Transverse colon (tissue), 4 donors: Measurements from ENCODE around the gene ARHGEF4. TPM values are rescaled to one million over a fixed set of nuclear protein-coding genes. Genes with fewer than 3 reads are reported as not detected.
A peak's percentile ranks its signal among the peaks of the same experiment; 100 is the strongest.

Source experiments
- DNase-seq: peaks from one replicate; pipeline ENCODE4 v3.0.0-alpha.2; 2019
- H3K27ac ChIP-seq, 4 donors: fragments of 200-600 bp; sonication (generic); 2 replicates each; pipeline ENCODE4 v1.5.1; 2016 to 2018; ENCODE audit warnings: inconsistent platforms in 4 of 4
- H3K27me3 ChIP-seq: fragments of 200-600 bp; sonication (generic); 2 replicates; pipeline ENCODE4 v1.5.1; 2017; ENCODE audit warnings: inconsistent platforms
- H3K36me3 ChIP-seq, 4 donors: fragments of 200-600 bp; sonication (generic); 2 replicates each; pipeline ENCODE4 v1.5.1; 2017 to 2019; ENCODE audit warnings: inconsistent platforms in 4 of 4
- H3K4me1 ChIP-seq, 4 donors: fragments of 200-600 bp; sonication (generic); 2 replicates each; pipeline ENCODE4 v1.5.1; 2017 to 2020; ENCODE audit warnings: inconsistent platforms in 4 of 4
- H3K4me3 ChIP-seq, 4 donors: fragments of 200-600 bp; sonication (generic); 1 replicate in 1 of 4; 2 replicates in 3 of 4; pipeline versions ENCODE4 v1.5.1 to v1.6.1; 2017 to 2019; ENCODE audit warnings: inconsistent platforms in 4 of 4
- H3K9me3 ChIP-seq, 2 donors: fragments of 200-600 bp; sonication (generic); 2 replicates each; pipeline ENCODE4 v1.5.1; 2017 to 2019; ENCODE audit warnings: inconsistent platforms in 2 of 2
- EP300 ChIP-seq: sonication (generic); formaldehyde crosslinking; IDR thresholded peaks from one replicate; pipeline ENCODE4 v1.6.1; 2017; ENCODE audit warnings: antibody characterized with exemption, low read depth
- POLR2A ChIP-seq: fragments of 450-650 bp; IDR thresholded peaks from one replicate; pipeline ENCODE4 v1.6.1; 2016; ENCODE audit warnings: antibody characterized with exemption, mild to moderate bottlenecking, moderate library complexity
- POLR2AphosphoS5 ChIP-seq, 3 donors: sonication (generic); formaldehyde crosslinking; IDR thresholded peaks; one replicate each; pipeline ENCODE4 v1.6.1; 2016; ENCODE audit warnings: antibody characterized with exemption in 3 of 3
- WGBS, 2 donors: methylation state at CpG; one replicate each; pipeline ENCODE4 v1.1.5; 2018; ENCODE audit warnings: low coverage in 1 of 2; 5-methylcytosine and 5-hydroxymethylcytosine counted together
- in situ Hi-C, 4 donors: fragments of 200-750 bp; cut with MboI; loops; one replicate each; pipeline versions ENCODE4 v1.15.0 to v1.15.1; 2017; ENCODE audit warnings: low sequenced_read_pairs in 3 of 4, low pct_ligation_motif_present in 1 of 4, low pct_unique_long_range_greater_than_20kb in 1 of 4
- intact Hi-C: fragments of 100-400 bp; cut with DNase I; formaldehyde crosslinking; loops from one replicate; pipeline ENCODE4 v1.15.1; 2023; ENCODE audit warnings: low total_unique reads
- total RNA-seq, 4 donors: library from RNA; depleted of rRNA; stranded (reverse); fragments of >200 nt; gene quantifications; one replicate each; pipeline ENCODE4 v1.1.0, GENCODE V29; 2016
- TF ChIP-seq, protein P1 (sequence below), 5 experiments: fragments of 200-600 bp in 3 of 5; fragments of 450-650 bp in 2 of 5; sonication (generic) in 3 of 5; IDR thresholded peaks; 1 replicate in 2 of 5; 2 replicates in 3 of 5; pipeline ENCODE4 v1.5.1; 2016 to 2017; ENCODE audit warnings: antibody characterized with exemption in 5 of 5, inconsistent platforms in 3 of 5, mild to moderate bottlenecking in 2 of 5, moderate library complexity in 1 of 5

The ARHGEF4 gene
- total RNA-seq, 4 donors from 2014 or later = 1.2 to 16.8 (median 1.7) TPM

DNA sequence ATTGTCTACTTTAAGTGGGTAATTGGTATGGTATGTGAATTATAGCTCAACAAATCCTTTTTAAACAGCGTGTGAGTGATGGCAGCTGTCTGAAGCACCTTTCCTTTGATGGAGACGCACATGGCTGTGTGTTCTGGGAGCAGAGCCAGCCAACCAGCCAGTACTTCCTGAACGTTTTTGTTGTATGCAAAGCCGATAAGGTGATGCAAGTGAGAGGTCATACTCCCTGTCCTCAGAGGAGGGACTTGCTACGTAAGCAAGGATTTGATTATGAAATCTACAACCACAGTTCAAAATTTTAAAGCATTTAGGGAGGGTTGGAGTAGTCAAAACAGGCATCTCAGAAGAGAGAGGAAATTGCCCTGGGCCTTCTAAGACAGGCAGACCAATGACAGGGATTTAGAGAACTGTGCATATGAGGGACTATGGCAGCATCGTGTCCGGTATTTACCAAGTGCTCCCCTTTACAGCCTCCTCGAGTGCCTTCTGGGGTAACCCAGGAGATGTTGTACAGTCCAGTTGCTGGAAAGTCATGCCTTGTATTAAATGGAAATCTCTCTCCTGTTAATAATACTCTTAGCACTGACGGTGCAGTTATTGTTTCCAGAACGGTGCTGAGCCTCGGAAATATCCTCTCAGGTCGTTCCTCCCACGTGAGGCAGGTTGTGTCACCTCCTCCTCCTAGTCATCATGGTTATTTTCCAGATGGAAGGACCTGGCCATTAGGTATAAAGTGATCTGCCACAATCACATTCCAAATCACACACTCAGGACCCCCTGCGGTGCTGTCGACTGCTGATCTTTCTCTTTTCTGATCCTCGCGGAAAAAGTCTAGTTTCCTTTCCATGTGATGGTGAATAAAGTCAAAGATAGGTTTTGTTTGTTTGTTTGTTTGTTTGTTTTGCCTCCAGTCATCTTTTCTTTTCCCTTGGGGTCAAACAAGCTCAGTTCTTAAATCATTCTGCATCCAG lies 28.4 kb downstream of the ARHGEF4 start:
- Histone ChIP-seq H3K27me3 (no peaks in the 10 kb centered on the region), H3K4me1 (peaks cover 0 to 7% (median 6%) of the 10 kb centered on the region in 4 donors), H3K9me3 (no peaks in the 10 kb centered on the region), H3K4me3 (no peak overlapping the region), H3K27ac (no peak overlapping the region), H3K36me3 (no peaks in the 10 kb centered on the region)
- 18 to 60% methylated on average over 8 to 17 of the region's 17 CpGs for WGBS, 2 donors
- intact Hi-C loops = no loop called here
- TF ChIP-seq EP300 (no peak), POLR2A (no peak), POLR2AphosphoS5 (IDR thresholded peaks at IDR 0.05) (no peak)
- TF ChIP-seq, protein P1, sequence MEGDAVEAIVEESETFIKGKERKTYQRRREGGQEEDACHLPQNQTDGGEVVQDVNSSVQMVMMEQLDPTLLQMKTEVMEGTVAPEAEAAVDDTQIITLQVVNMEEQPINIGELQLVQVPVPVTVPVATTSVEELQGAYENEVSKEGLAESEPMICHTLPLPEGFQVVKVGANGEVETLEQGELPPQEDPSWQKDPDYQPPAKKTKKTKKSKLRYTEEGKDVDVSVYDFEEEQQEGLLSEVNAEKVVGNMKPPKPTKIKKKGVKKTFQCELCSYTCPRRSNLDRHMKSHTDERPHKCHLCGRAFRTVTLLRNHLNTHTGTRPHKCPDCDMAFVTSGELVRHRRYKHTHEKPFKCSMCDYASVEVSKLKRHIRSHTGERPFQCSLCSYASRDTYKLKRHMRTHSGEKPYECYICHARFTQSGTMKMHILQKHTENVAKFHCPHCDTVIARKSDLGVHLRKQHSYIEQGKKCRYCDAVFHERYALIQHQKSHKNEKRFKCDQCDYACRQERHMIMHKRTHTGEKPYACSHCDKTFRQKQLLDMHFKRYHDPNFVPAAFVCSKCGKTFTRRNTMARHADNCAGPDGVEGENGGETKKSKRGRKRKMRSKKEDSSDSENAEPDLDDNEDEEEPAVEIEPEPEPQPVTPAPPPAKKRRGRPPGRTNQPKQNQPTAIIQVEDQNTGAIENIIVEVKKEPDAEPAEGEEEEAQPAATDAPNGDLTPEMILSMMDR (IDR thresholded peaks at IDR 0.05) = no peak
- in situ Hi-C loops = no loop called here
- peak; percentile 45 for DNase-seq

DNA sequence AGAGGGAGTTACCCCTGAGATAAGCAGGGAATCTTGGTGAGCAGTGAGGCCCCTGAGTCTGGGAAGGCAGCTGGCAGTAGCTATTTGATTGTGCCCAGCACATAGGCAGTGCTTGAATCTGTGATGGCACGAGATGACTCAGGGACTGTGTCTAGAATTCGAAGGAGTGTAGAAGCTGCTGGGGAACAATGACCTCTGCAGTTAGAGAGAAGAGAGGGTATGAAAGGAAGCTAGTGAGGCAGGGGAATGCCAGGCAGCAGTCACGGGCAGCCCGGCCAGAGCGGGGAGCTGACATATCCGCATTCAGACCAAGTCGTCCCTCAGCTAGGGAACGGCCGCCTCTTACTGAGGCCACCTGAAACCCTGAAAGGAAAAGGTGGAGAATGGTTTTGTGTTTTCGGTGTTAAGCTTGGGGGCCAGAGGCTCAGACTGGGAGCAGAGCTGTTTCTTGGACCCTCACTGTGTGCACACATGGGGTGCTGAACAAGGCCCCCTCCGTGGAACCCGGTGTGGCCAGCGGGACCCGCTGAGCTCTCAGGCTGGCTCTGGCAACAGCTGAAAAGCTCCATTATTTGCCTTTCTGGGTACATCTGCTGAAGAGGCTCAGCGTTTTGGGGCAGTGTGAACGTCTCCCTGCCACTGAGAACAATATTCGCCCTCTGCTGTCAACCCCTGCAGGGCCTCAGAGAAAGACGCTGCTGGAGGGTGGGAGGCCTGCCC lies 32.9 kb downstream of the ARHGEF4 start:
- peaks cover 0 to 7% (median 6%) of the 10 kb centered on the region in 4 donors for H3K4me1 ChIP-seq
- no peak for DNase-seq
- 83% methylated on average over 18 of the region's 18 CpGs; no CpG with 5 or more reads in 1 of the 2 donors for WGBS, 2 donors
- H3K4me3 ChIP-seq = no peak overlapping the region
- no peaks in the 10 kb centered on the region for H3K36me3 ChIP-seq
- H3K9me3 ChIP-seq = no peaks in the 10 kb centered on the region
- H3K27ac ChIP-seq = no peak overlapping the region
- no peaks in the 10 kb centered on the region for H3K27me3 ChIP-seq
- in situ Hi-C loops (loop anchor here (10.0 kb wide), 2 partner anchors 65 to 75 kb away; no protein-coding TSS in a partner anchor), intact Hi-C loops (no loop called here)
- TF ChIP-seq POLR2AphosphoS5 (IDR thresholded peaks at IDR 0.05) (no peak), POLR2A (no peak), EP300 (no peak)
- TF ChIP-seq, protein P1 (IDR thresholded peaks at IDR 0.05) = no peak

DNA sequence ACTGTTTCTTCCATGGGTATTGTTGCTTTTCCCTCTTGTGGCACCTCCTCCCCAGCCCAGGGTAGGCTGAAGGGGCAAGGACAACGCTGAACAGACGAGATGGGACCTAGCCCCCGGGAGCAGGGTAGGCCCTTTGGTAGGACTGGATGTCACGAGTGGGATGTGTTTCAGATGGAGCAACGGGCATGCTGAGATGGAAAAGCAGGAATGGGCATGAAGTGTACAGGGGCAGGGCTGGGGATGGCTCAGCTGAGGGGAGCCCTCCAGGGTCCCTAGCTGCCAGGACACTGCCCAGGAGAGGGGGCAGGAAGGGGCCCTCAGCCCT lies 33.4 kb downstream of the ARHGEF4 start:
- no peaks in the 10 kb centered on the region for H3K9me3 ChIP-seq
- H3K4me3 ChIP-seq = no peak overlapping the region
- H3K27me3 ChIP-seq = no peaks in the 10 kb centered on the region
- TF ChIP-seq, protein P1 (IDR thresholded peaks at IDR 0.05) = no peak
- TF ChIP-seq POLR2A (no peak), EP300 (no peak), POLR2AphosphoS5 (IDR thresholded peaks at IDR 0.05) (no peak)
- in situ Hi-C loops (loop anchor here (10.0 kb wide), 2 partner anchors 65 to 75 kb away; no protein-coding TSS in a partner anchor), intact Hi-C loops (no loop called here)
- H3K36me3 ChIP-seq = no peaks in the 10 kb centered on the region
- no peak overlapping the region for H3K27ac ChIP-seq
- WGBS, 2 donors = 71% methylated on average over 5 of the region's 5 CpGs; no CpG with 5 or more reads in 1 of the 2 donors
- no peak for DNase-seq
- peaks cover 0 to 7% (median 6%) of the 10 kb centered on the region in 4 donors for H3K4me1 ChIP-seq

DNA sequence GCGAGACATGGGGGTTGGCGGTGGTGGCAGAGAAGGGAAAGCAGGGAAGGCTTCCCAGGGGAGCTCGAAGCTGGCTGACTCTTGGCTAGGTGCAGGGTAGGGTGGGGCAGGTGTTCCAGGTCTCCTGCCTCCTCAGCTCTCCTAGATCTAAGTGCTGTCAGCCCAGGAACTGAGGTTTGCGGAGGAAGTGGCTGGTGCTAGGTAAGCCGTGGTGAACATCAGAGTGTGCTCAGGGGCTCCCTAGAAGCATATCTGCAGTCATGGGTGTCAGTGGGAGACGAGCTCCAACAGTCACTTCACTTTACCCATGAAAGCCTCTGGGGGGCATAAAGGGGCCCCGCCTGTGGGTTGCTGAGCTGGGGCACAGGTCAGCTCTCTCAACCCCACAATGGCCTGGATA lies 34.1 kb downstream of the ARHGEF4 start:
- no peak for TF ChIP-seq POLR2AphosphoS5 (IDR thresholded peaks at IDR 0.05)
- TF ChIP-seq, protein P1 (IDR thresholded peaks at IDR 0.05) = no peak
- TF ChIP-seq EP300 = no peak
- no peak for TF ChIP-seq POLR2A
- peaks cover 0 to 7% (median 6%) of the 10 kb centered on the region in 4 donors for H3K4me1 ChIP-seq
- WGBS, 2 donors = 77 to 80% methylated on average over 3 to 7 of the region's 7 CpGs
- H3K27me3 ChIP-seq = no peaks in the 10 kb centered on the region
- in situ Hi-C loops = loop anchor here (10.0 kb wide), 2 partner anchors 66 to 76 kb away; no protein-coding TSS in a partner anchor
- no peaks in the 10 kb centered on the region for H3K9me3 ChIP-seq
- intact Hi-C loops = no loop called here
- H3K36me3 ChIP-seq = no peaks in the 10 kb centered on the region
- no peak overlapping the region for H3K27ac ChIP-seq
- no peak for DNase-seq
- no peak overlapping the region for H3K4me3 ChIP-seq
